Measurements from ENCODE around the gene CSTPP1. TPM values are rescaled to one million over a fixed set of nuclear protein-coding genes. Genes with fewer than 3 reads are reported as not detected.

The CSTPP1 gene
- total and polyA plus RNA-seq, 2 donors (not counting 3 experiments of a cell fraction or from before 2014, with no cell fraction given): 25.9 to 38.2 TPM

DNA sequence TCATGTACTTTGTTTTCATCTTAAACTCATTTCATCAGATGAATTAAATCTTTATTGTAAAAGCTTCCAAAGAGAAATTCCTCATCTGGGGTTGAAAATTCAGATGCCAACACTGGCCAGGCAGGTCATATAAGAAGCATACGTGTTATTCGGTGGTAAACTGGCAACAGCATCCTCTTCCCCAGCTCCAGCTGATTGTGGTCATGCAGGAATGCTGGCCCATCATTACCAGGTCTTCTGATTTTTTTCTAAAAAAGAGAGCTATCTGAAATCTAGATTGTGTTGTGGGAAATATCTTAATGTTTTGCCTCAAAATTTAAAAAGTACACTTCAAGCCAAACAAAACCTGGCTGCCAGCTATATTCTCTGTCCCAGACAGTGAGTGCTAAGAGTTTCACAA is 186.5 kb downstream of the CSTPP1 start:
- peaks cover 2% of the 10 kb centered on the region for H3K4me1 ChIP-seq (ENCODE audit: control insufficient read depth, extremely low read depth, insufficient read depth, low read length)
- POLR2A ChIA-PET: no interaction called here
- no peak overlapping the region for H3K9ac ChIP-seq (replicated peaks; ENCODE audit: extremely low read depth, insufficient read depth, low read length)
- no peak for FAIRE-seq
- no peaks in the 10 kb centered on the region for H3K9me1 ChIP-seq (replicated peaks; ENCODE audit: control insufficient read depth, extremely low read depth, insufficient read depth, low read length)
- no peaks in the 10 kb centered on the region for H3K9me3 ChIP-seq (replicated peaks; ENCODE audit: control insufficient read depth, insufficient read depth, low read length)
- H3K4me3 ChIP-seq (replicated peaks in 1 of 3; ENCODE audit: insufficient read depth in 1 of 3, low read depth in 1 of 3, low read length in 3 of 3): no peak overlapping the region
- H3K4me2 ChIP-seq (ENCODE audit: insufficient read depth, low read length): no peak overlapping the region
- H3K36me3 ChIP-seq (ENCODE audit: control insufficient read depth in 2 of 2, extremely low read depth in 1 of 2, insufficient read depth in 2 of 2, low read length in 2 of 2): no peaks in the 10 kb centered on the region
- DNase-seq (ENCODE audit: low read depth, low spot score): no peak
- H3K27ac ChIP-seq (ENCODE audit: insufficient read depth, low read depth, low read length): no peak overlapping the region
- no peaks in the 10 kb centered on the region for H3K27me3 ChIP-seq (ENCODE audit: control insufficient read depth in 2 of 2, insufficient read depth in 2 of 2, low read length in 2 of 2)
- no peak overlapping the region for H2AFZ ChIP-seq (ENCODE audit: low read depth, low read length)
- CTCF ChIA-PET: interaction anchor here (0.8 kb wide), 2 partner anchors 30 to 42 kb away, joined by 3 read pairs; no protein-coding TSS in a partner anchor
- intact Hi-C loops (cut with micrococcal nuclease): no loop called here
- no TSS peak for BruUV-seq (replicated peaks)
- dilution Hi-C loops (cut with MboI; ENCODE audit: extremely low pct_ligation_motif_present, low sequenced_read_pairs): no loop called here
- no peaks in the 10 kb centered on the region for H4K20me1 ChIP-seq (replicated peaks; ENCODE audit: control insufficient read depth, extremely low read depth, insufficient read depth, low read length)
- TF ChIP-seq, protein P1, sequence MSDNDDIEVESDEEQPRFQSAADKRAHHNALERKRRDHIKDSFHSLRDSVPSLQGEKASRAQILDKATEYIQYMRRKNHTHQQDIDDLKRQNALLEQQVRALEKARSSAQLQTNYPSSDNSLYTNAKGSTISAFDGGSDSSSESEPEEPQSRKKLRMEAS (IDR thresholded peaks at IDR 0.05; ENCODE audit: insufficient read depth, insufficient read length): no peak
- TF ChIP-seq POLR2AphosphoS5 (IDR thresholded peaks at IDR 0.05; ENCODE audit: insufficient read depth, low read depth, low read length): no peak
- TF ChIP-seq POLR2A (IDR thresholded peaks at IDR 0.05; ENCODE audit: low read depth, low read length): no peak
- TF ChIP-seq FOS (IDR thresholded peaks at IDR 0.05; ENCODE audit: borderline replicate concordance, insufficient read depth, low read length): no peak
- no peak for TF ChIP-seq JUN (IDR thresholded peaks at IDR 0.05; ENCODE audit: borderline replicate concordance, insufficient read depth, insufficient read length, low read depth)
- no peak for TF ChIP-seq GATA2 (IDR thresholded peaks at IDR 0.05; ENCODE audit: insufficient read depth, insufficient read length, low read depth, low read length)
- no peak for TF ChIP-seq MYC (IDR thresholded peaks at IDR 0.05; ENCODE audit: low read depth, low read length)
- TF ChIP-seq, protein P2, sequence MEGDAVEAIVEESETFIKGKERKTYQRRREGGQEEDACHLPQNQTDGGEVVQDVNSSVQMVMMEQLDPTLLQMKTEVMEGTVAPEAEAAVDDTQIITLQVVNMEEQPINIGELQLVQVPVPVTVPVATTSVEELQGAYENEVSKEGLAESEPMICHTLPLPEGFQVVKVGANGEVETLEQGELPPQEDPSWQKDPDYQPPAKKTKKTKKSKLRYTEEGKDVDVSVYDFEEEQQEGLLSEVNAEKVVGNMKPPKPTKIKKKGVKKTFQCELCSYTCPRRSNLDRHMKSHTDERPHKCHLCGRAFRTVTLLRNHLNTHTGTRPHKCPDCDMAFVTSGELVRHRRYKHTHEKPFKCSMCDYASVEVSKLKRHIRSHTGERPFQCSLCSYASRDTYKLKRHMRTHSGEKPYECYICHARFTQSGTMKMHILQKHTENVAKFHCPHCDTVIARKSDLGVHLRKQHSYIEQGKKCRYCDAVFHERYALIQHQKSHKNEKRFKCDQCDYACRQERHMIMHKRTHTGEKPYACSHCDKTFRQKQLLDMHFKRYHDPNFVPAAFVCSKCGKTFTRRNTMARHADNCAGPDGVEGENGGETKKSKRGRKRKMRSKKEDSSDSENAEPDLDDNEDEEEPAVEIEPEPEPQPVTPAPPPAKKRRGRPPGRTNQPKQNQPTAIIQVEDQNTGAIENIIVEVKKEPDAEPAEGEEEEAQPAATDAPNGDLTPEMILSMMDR (IDR thresholded peaks at IDR 0.05; ENCODE audit: extremely low read depth in 1 of 2, insufficient read depth in 1 of 2, low read depth in 1 of 2, low read length in 2 of 2): no peak
- H3K79me2 ChIP-seq (ENCODE audit: control insufficient read depth, insufficient read depth, low read length): no peaks in the 10 kb centered on the region

Measured in endothelial cell of umbilical vein (primary cell).